Liver (tissue), 9 donors: ENCODE data around the gene TTLL13. TPM values are rescaled to one million over a fixed set of nuclear protein-coding genes. Genes with fewer than 3 reads are reported as not detected.

Source experiments
- DNase-seq: peaks from one replicate; pipeline ENCODE4 v3.0.0-alpha.2; 2017; ENCODE audit warnings: low spot score
- H3K27ac ChIP-seq, 2 donors: one replicate each; pipeline ENCODE4 v1.7.0; 2013; ENCODE audit warnings: inconsistent platforms in 2 of 2, low read length in 2 of 2, control low read depth in 1 of 2, low read depth in 1 of 2, mild to moderate bottlenecking in 1 of 2
- H3K27me3 ChIP-seq, 4 donors: one replicate each; pipeline versions ENCODE4 v1.6.1 to v1.7.0; 2013; ENCODE audit warnings: low read length in 3 of 4, inconsistent platforms in 1 of 4, mild to moderate bottlenecking in 1 of 4, moderate library complexity in 1 of 4; ENCODE audit not compliant: control insufficient read depth in 4 of 4, insufficient read depth in 4 of 4
- H3K36me3 ChIP-seq, 4 donors: one replicate each; pipeline versions ENCODE4 v1.6.1 to v1.7.0; 2013; ENCODE audit warnings: low read length in 3 of 4, mild to moderate bottlenecking in 3 of 4, low read depth in 1 of 4, moderate library complexity in 1 of 4; ENCODE audit not compliant: control insufficient read depth in 4 of 4, insufficient read depth in 3 of 4
- H3K4me1 ChIP-seq, 4 donors: one replicate each; pipeline versions ENCODE4 v1.6.1 to v1.7.0; 2013; ENCODE audit warnings: low read length in 3 of 4, mild to moderate bottlenecking in 3 of 4, moderate library complexity in 1 of 4; ENCODE audit not compliant: control insufficient read depth in 4 of 4, insufficient read depth in 4 of 4
- H3K4me3 ChIP-seq, 3 donors: one replicate each; pipeline versions ENCODE4 v1.6.1 to v1.7.0; 2013; ENCODE audit warnings: low read length in 3 of 3, control low read depth in 1 of 3, low read depth in 1 of 3, mild to moderate bottlenecking in 1 of 3
- H3K9ac ChIP-seq, 2 donors: one replicate each; pipeline ENCODE4 v1.7.0; 2013; ENCODE audit warnings: low read length in 2 of 2, mild to moderate bottlenecking in 2 of 2, moderate library complexity in 2 of 2, control low read depth in 1 of 2, low read depth in 1 of 2
- H3K9me3 ChIP-seq, 4 donors: one replicate each; pipeline versions ENCODE4 v1.6.1 to v1.7.0; 2013; ENCODE audit warnings: low read length in 3 of 4; ENCODE audit not compliant: control insufficient read depth in 4 of 4
- EGR1 ChIP-seq, 2 donors: IDR thresholded peaks; 2 replicates each; pipeline ENCODE4 v1.6.1; 2016 to 2018; ENCODE audit warnings: antibody characterized with exemption in 2 of 2, low read depth in 2 of 2
- FOXA1 ChIP-seq: IDR thresholded peaks from 2 replicates; pipeline ENCODE4 v1.6.1; 2016; ENCODE audit warnings: antibody characterized with exemption
- FOXA2 ChIP-seq: IDR thresholded peaks from 2 replicates; pipeline ENCODE4 v1.6.1; 2016; ENCODE audit warnings: antibody characterized with exemption
- HNF4A ChIP-seq, 2 donors: conservative IDR thresholded peaks; 2 replicates each; pipeline ENCODE4 v1.6.1; 2016; ENCODE audit warnings: antibody characterized with exemption in 2 of 2, mild to moderate bottlenecking in 2 of 2
- HNF4G ChIP-seq: IDR thresholded peaks from 2 replicates; pipeline ENCODE4 v1.6.1; 2016; ENCODE audit warnings: antibody characterized with exemption
- JUND ChIP-seq, 2 donors: IDR thresholded peaks; 2 replicates each; pipeline ENCODE4 v1.6.1; 2016; ENCODE audit warnings: antibody characterized with exemption in 2 of 2
- MAX ChIP-seq: IDR thresholded peaks from 2 replicates; pipeline ENCODE4 v1.6.1; 2016; ENCODE audit warnings: antibody characterized with exemption
- NR2F2 ChIP-seq: IDR thresholded peaks from 2 replicates; pipeline ENCODE4 v1.6.1; 2016; ENCODE audit warnings: antibody characterized with exemption
- RAD21 ChIP-seq, 2 donors: IDR thresholded peaks; 2 replicates each; pipeline ENCODE4 v1.6.1; 2016; ENCODE audit warnings: antibody characterized with exemption in 2 of 2, mild to moderate bottlenecking in 2 of 2
- RXRA ChIP-seq, 2 donors: IDR thresholded peaks; 2 replicates each; pipeline ENCODE4 v1.6.1; 2017 to 2018; ENCODE audit warnings: antibody characterized with exemption in 2 of 2, mild to moderate bottlenecking in 1 of 2
- SP1 ChIP-seq: IDR thresholded peaks from 2 replicates; pipeline ENCODE4 v1.6.1; 2018; ENCODE audit warnings: antibody characterized with exemption, mild to moderate bottlenecking
- TAF1 ChIP-seq: conservative IDR thresholded peaks from 2 replicates; pipeline ENCODE4 v1.6.1; 2016; ENCODE audit warnings: antibody characterized with exemption, mild to moderate bottlenecking
- YY1 ChIP-seq: IDR thresholded peaks from 2 replicates; pipeline ENCODE4 v1.6.1; 2016; ENCODE audit warnings: antibody characterized with exemption, mild to moderate bottlenecking
- WGBS: extraction: QIAGEN DNeasy Blood & Tissue Kit; methylation state at CpG from one replicate; pipeline ENCODE4 v1.1.7; 2013; 5-methylcytosine and 5-hydroxymethylcytosine counted together
- polyA plus RNA-seq, 2 donors: library from polyadenylated mRNA; stranded (reverse) in 1 of 2; unstranded in 1 of 2; fragments of 200-250 nt in 1 of 2; fragments of >200 nt in 1 of 2; fragmentation: Nextera tagmentation in 1 of 2; extraction: Ambion mirVana in 1 of 2; gene quantifications; one replicate each; pipeline versions ENCODE4 v1.2.1 to v1.2.3, GENCODE V29; 2013 to 2015
- total RNA-seq, 2 donors: library from RNA; depleted of rRNA; stranded (reverse); fragments of >200 nt; gene quantifications; one replicate each; pipeline ENCODE4 v1.2.3, GENCODE V29; 2014
- TF ChIP-seq, protein P1 (sequence below): fragments of 150-350 bp; IDR thresholded peaks from 2 replicates; pipeline ENCODE4 v1.5.1; 2017; ENCODE audit warnings: improper control_type of control experiment, low read depth, low read length; ENCODE audit not compliant: missing input control
- TF ChIP-seq, protein P2 (sequence below): IDR thresholded peaks from 2 replicates; pipeline ENCODE4 v1.6.1; 2016; ENCODE audit warnings: antibody characterized with exemption
- TF ChIP-seq, protein P3 (sequence below): IDR thresholded peaks from 2 replicates; pipeline ENCODE4 v1.6.1; 2016; ENCODE audit warnings: antibody characterized with exemption, mild to moderate bottlenecking
- donor health status: healthy.
- donor health status: healthy.
- donor health status: healthy.
- donor health status: healthy.
- donor health status: healthy.

TTLL13 gene
- total and polyA plus RNA-seq, 4 donors = 0.08 to 0.17 TPM; not detected in 2

GRCh38 chr15:90217671-90218394 is 31.5 kb upstream of the TTLL13 start (continued):
- no peak for TF ChIP-seq MAX
- TF ChIP-seq FOXA1 = no peak
- TF ChIP-seq NR2F2 = no peak
- TF ChIP-seq JUND (IDR thresholded peaks at IDR 0.05) = no peak
- TF ChIP-seq, protein P1, sequence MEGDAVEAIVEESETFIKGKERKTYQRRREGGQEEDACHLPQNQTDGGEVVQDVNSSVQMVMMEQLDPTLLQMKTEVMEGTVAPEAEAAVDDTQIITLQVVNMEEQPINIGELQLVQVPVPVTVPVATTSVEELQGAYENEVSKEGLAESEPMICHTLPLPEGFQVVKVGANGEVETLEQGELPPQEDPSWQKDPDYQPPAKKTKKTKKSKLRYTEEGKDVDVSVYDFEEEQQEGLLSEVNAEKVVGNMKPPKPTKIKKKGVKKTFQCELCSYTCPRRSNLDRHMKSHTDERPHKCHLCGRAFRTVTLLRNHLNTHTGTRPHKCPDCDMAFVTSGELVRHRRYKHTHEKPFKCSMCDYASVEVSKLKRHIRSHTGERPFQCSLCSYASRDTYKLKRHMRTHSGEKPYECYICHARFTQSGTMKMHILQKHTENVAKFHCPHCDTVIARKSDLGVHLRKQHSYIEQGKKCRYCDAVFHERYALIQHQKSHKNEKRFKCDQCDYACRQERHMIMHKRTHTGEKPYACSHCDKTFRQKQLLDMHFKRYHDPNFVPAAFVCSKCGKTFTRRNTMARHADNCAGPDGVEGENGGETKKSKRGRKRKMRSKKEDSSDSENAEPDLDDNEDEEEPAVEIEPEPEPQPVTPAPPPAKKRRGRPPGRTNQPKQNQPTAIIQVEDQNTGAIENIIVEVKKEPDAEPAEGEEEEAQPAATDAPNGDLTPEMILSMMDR = no peak

DNA sequence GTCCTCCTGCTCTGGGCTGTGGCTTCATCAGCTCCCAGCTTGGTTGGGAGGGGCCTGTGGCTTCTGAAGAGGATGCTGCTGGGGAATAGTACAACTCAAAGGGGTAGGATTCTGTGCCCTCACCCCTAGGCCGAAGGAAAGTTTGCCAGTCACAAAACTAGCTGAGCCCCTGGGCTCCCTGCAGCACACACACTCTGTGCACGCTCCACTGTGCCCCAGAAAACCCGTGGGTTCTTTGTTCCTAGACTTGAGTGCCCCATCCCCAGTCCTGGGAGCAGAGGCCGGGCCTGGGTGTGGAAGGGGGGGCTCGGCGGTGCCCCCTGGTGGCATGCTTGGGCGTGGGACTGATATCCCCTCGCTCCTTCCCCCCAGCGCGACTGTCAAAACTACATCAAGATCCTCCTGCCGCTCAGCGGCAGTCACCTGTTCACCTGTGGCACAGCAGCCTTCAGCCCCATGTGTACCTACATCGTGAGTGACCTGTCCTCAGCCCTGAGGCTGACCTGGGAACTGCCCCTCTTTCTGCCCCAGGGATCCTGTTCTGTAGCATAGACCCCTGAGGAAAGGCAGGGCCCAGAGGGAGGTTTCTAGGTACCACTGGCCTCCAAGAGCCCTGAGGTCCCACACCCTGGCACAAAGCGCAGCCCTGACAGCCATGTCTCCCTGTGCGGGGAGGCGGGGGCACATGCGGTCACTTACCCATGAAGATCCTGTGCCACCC is 29.8 kb upstream of the TTLL13 start:
- H3K36me3 ChIP-seq = peaks cover 9 to 28% (median 22%) of the 10 kb centered on the region in 4 donors
- H3K4me1 ChIP-seq = peaks cover 0 to 13% (median 8%) of the 10 kb centered on the region in 4 donors

DNA sequence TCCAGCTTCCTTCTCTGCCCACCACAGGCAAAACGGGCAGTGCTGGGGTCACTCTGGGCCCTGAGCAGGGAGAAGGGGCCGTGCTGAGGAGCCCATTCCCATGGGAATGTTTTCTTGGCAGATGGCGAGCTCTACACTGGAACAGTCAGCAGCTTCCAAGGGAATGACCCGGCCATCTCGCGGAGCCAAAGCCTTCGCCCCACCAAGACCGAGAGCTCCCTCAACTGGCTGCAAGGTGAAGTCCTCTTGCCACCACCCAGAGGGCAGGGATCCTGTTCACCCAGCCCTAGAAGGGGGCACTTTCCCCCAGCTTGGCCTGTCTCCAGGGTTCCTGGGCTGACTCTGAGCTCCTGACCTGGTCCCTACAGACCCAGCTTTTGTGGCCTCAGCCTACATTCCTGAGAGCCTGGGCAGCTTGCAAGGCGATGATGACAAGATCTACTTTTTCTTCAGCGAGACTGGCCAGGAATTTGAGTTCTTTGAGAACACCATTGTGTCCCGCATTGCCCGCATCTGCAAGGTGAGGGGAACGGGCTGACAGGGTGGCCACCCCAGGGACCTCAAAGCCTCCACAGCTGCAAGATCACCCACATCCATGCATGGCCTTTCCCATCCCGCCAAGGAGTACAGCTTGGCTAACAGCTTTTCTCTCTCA is 28.0 kb upstream of the TTLL13 start:
- H3K4me3 ChIP-seq = no peak overlapping the region
- H3K9ac ChIP-seq = no peak overlapping the region
- H3K27me3 ChIP-seq = no peaks in the 10 kb centered on the region
- peaks cover 18 to 45% (median 35%) of the 10 kb centered on the region in 4 donors for H3K36me3 ChIP-seq
- peak; percentile 80 for DNase-seq
- WGBS = 42% methylated on average over 14 of the region's 14 CpGs
- H3K4me1 ChIP-seq = peaks cover 0 to 13% (median 8%) of the 10 kb centered on the region in 4 donors
- H3K9me3 ChIP-seq = no peaks in the 10 kb centered on the region
- H3K27ac ChIP-seq = peak overlapping the region; percentile 73 to 86
- TF ChIP-seq FOXA2 = no peak
- no peak for TF ChIP-seq SP1
- peak; percentile 93 to 97 for TF ChIP-seq RAD21 (IDR thresholded peaks at IDR 0.05)
- TF ChIP-seq RXRA (IDR thresholded peaks at IDR 0.05) = peak; percentile 52 to 60
- no peak for TF ChIP-seq FOXA1
- TF ChIP-seq, protein P2, sequence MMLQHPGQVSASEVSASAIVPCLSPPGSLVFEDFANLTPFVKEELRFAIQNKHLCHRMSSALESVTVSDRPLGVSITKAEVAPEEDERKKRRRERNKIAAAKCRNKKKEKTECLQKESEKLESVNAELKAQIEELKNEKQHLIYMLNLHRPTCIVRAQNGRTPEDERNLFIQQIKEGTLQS = no peak
- TF ChIP-seq, protein P3, sequence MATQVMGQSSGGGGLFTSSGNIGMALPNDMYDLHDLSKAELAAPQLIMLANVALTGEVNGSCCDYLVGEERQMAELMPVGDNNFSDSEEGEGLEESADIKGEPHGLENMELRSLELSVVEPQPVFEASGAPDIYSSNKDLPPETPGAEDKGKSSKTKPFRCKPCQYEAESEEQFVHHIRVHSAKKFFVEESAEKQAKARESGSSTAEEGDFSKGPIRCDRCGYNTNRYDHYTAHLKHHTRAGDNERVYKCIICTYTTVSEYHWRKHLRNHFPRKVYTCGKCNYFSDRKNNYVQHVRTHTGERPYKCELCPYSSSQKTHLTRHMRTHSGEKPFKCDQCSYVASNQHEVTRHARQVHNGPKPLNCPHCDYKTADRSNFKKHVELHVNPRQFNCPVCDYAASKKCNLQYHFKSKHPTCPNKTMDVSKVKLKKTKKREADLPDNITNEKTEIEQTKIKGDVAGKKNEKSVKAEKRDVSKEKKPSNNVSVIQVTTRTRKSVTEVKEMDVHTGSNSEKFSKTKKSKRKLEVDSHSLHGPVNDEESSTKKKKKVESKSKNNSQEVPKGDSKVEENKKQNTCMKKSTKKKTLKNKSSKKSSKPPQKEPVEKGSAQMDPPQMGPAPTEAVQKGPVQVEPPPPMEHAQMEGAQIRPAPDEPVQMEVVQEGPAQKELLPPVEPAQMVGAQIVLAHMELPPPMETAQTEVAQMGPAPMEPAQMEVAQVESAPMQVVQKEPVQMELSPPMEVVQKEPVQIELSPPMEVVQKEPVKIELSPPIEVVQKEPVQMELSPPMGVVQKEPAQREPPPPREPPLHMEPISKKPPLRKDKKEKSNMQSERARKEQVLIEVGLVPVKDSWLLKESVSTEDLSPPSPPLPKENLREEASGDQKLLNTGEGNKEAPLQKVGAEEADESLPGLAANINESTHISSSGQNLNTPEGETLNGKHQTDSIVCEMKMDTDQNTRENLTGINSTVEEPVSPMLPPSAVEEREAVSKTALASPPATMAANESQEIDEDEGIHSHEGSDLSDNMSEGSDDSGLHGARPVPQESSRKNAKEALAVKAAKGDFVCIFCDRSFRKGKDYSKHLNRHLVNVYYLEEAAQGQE = no peak
- TF ChIP-seq TAF1 = no peak
- TF ChIP-seq JUND (IDR thresholded peaks at IDR 0.05) = no peak
- TF ChIP-seq HNF4G = no peak
- no peak for TF ChIP-seq EGR1 (IDR thresholded peaks at IDR 0.05; ENCODE audit: low read depth in 2 of 2)
- TF ChIP-seq MAX = no peak
- TF ChIP-seq YY1 = no peak

More for the DNA sequence above, 29.8 kb upstream of the TTLL13 start:
- no peaks in the 10 kb centered on the region for H3K27me3 ChIP-seq
- DNase-seq = peak; percentile 77
- TF ChIP-seq, protein P1 = peak; percentile 44
- TF ChIP-seq HNF4A (conservative IDR thresholded peaks at IDR 0.05) = no peak
- peak; percentile 62 to 82 for TF ChIP-seq RAD21 (IDR thresholded peaks at IDR 0.05)
- peak overlapping the region; percentile 2 to 23 for H3K27ac ChIP-seq
- no peak overlapping the region for H3K4me3 ChIP-seq
- 72% methylated on average over 17 of the region's 17 CpGs for WGBS
- no peaks in the 10 kb centered on the region for H3K9me3 ChIP-seq
- no peak overlapping the region for H3K9ac ChIP-seq
